GM12878 (cell line): Measurements from ENCODE around the gene NR6A1. TPM values are rescaled to one million over a fixed set of nuclear protein-coding genes. Genes with fewer than 3 reads are reported as not detected.

ENCODE experiments used
- ATAC-seq: fragments of 200-7000 bp; cut with Tn5 transposase; 3 replicates; pipeline ENCODE4 v1.9.1; 2020; ENCODE audit warnings: mild to moderate bottlenecking, moderate library complexity
- BruUV-seq: library from RNA; stranded (reverse); fragments of 400-500 nt; replicated peaks from 2 replicates; lab custom pipeline; 2021; lab: Mats Ljungman, UMichigan
- CTCF ChIA-PET: fragments of 300-600 bp; sonication (Branson Sonifier 250); formaldehyde crosslinking; extraction: SDS; loops from one replicate; lab custom pipeline; 2021; ENCODE audit warnings: inconsistent platforms; lab: Yijun Ruan, JAX
- POLR2A ChIA-PET: fragments of 350-600 bp; formaldehyde crosslinking; extraction: SDS; loops from one replicate; lab custom pipeline; 2021; ENCODE audit warnings: inconsistent platforms; lab: Charles Lee
- RAD21 ChIA-PET: fragments of 300-600 bp; sonication (Branson Sonifier 250); formaldehyde crosslinking; loops from one replicate; lab custom pipeline; 2023; ENCODE audit warnings: antibody characterized with exemption; ENCODE audit not compliant: unreplicated experiment; lab: Charles Lee
- SMC1A ChIA-PET: fragments of 300-600 bp; sonication (Branson Sonifier 250); formaldehyde crosslinking; loops from one replicate; lab custom pipeline; 2023; ENCODE audit not compliant: unreplicated experiment, uncharacterized antibody; lab: Charles Lee
- DNase-seq: peaks from one replicate; pipeline ENCODE4 v3.0.0-alpha.2; 2011; ENCODE audit warnings: low read depth, low spot score
- FAIRE-seq: peaks from 3 replicates; lab custom pipeline; 2011; peaks lifted over from hg19 to GRCh38; lab: Jason Lieb, UNC
- H2AFZ ChIP-seq: 2 replicates; pipeline ENCODE4 v1.6.0; 2011; ENCODE audit warnings: low read depth, low read length, control low read depth; ENCODE audit not compliant: control insufficient read depth
- H3K27ac ChIP-seq: 2 replicates; pipeline ENCODE4 v1.5.1; 2011; ENCODE audit warnings: control low read depth; ENCODE audit not compliant: control insufficient read depth, insufficient read depth
- H3K27me3 ChIP-seq, 2 experiments: replicated peaks in 1 of 2; 2 replicates each; pipeline versions ENCODE4 v1.6.0 to v1.6.1; 2011; ENCODE audit warnings: low read length in 1 of 2; ENCODE audit not compliant: control insufficient read depth in 2 of 2, insufficient read depth in 2 of 2
- H3K36me3 ChIP-seq, 2 experiments: 2 replicates each; pipeline ENCODE4 v1.5.1; 2011; ENCODE audit warnings: low read length in 1 of 2; ENCODE audit not compliant: control insufficient read depth in 2 of 2, insufficient read depth in 2 of 2
- H3K4me1 ChIP-seq: 2 replicates; pipeline ENCODE4 v1.6.1; 2011; ENCODE audit warnings: mild to moderate bottlenecking, low read length, moderate library complexity, mixed read lengths; ENCODE audit not compliant: control insufficient read depth, insufficient read depth
- H3K4me2 ChIP-seq: 2 replicates; pipeline ENCODE4 v1.6.0; 2011; ENCODE audit warnings: control low read depth; ENCODE audit not compliant: control insufficient read depth, insufficient read depth
- H3K4me3 ChIP-seq: fragments of 200-600 bp; sonication (generic); 2 replicates; pipeline ENCODE4 v1.5.1; 2016
- H3K79me2 ChIP-seq: 2 replicates; pipeline ENCODE4 v1.6.0; 2011; ENCODE audit warnings: low read length; ENCODE audit not compliant: control insufficient read depth, insufficient read depth
- H3K9ac ChIP-seq: 2 replicates; pipeline ENCODE4 v1.8.0; 2011; ENCODE audit warnings: low read length, control low read depth, mixed read lengths; ENCODE audit not compliant: control insufficient read depth, insufficient read depth
- H3K9me3 ChIP-seq: replicated peaks from 3 replicates; pipeline ENCODE4 v1.5.1; 2011; ENCODE audit warnings: mild to moderate bottlenecking, low read length; ENCODE audit not compliant: control insufficient read depth, insufficient read depth
- H4K20me1 ChIP-seq: 2 replicates; pipeline ENCODE4 v1.6.0; 2011; ENCODE audit not compliant: control insufficient read depth, insufficient read depth
- ATF7 ChIP-seq: fragments of 450-650 bp; IDR thresholded peaks from 2 replicates; pipeline ENCODE4 v1.6.1; 2016; ENCODE audit warnings: low read depth, mild to moderate bottlenecking
- BACH1 ChIP-seq: fragments of 450-650 bp; IDR thresholded peaks from 2 replicates; pipeline ENCODE4 v1.6.1; 2017; ENCODE audit warnings: mild to moderate bottlenecking, borderline replicate concordance
- CBX3 ChIP-seq: fragments of 200-600 bp; sonication (generic); IDR thresholded peaks from 2 replicates; pipeline ENCODE4 v1.6.1; 2016; ENCODE audit warnings: low read depth, borderline replicate concordance
- CTCF ChIP-seq, 3 experiments: IDR thresholded peaks in 2 of 3; conservative IDR thresholded peaks in 1 of 3; 2 replicates each; pipeline ENCODE4 v1.5.1; 2011; ENCODE audit warnings: low read depth in 3 of 3, low read length in 3 of 3, mild to moderate bottlenecking in 3 of 3, control low read depth in 2 of 3, moderate library complexity in 2 of 3, inconsistent platforms in 1 of 3, mixed read lengths in 1 of 3; ENCODE audit not compliant: control insufficient read depth in 2 of 3, insufficient read depth in 1 of 3; ENCODE audit errors: extremely low read depth in 1 of 3
- ESRRA ChIP-seq: IDR thresholded peaks from 2 replicates; pipeline ENCODE4 v1.6.1; 2012; ENCODE audit warnings: mild to moderate bottlenecking, low read length, improper control_type of control experiment
- EZH2 ChIP-seq: IDR thresholded peaks from 2 replicates; pipeline ENCODE4 v1.6.1; 2012; ENCODE audit warnings: low read depth, mild to moderate bottlenecking, control low read depth, inconsistent platforms, low read length, borderline replicate concordance; ENCODE audit not compliant: control insufficient read depth
- GATAD2B ChIP-seq: fragments of 450-650 bp; conservative IDR thresholded peaks from 2 replicates; pipeline ENCODE4 v1.6.1; 2017; ENCODE audit warnings: low read depth, mild to moderate bottlenecking, moderate library complexity
- IKZF1 ChIP-seq: fragments of 450-650 bp; conservative IDR thresholded peaks from 2 replicates; pipeline ENCODE4 v1.6.1; 2017; ENCODE audit warnings: antibody characterized with exemption, mild to moderate bottlenecking
- NR2C2 ChIP-seq: IDR thresholded peaks from 2 replicates; pipeline ENCODE4 v1.6.1; 2011; ENCODE audit warnings: borderline replicate concordance, low read depth; ENCODE audit not compliant: control insufficient read depth, insufficient read length
- RAD21 ChIP-seq: IDR thresholded peaks from 2 replicates; pipeline ENCODE4 v1.6.1; 2011; ENCODE audit warnings: mild to moderate bottlenecking, low read depth, low read length, moderate library complexity; ENCODE audit not compliant: insufficient read depth
- SKIL ChIP-seq: fragments of 450-650 bp; IDR thresholded peaks from 2 replicates; pipeline ENCODE4 v1.6.1; 2017; ENCODE audit warnings: mild to moderate bottlenecking, low read depth, inconsistent platforms; ENCODE audit not compliant: poor library complexity, severe bottlenecking
- SUPT20H ChIP-seq: IDR thresholded peaks from 2 replicates; pipeline ENCODE4 v1.6.1; 2011; ENCODE audit warnings: low read depth, mild to moderate bottlenecking, low read length, moderate library complexity, borderline replicate concordance; ENCODE audit not compliant: control insufficient read depth
- WRNIP1 ChIP-seq: IDR thresholded peaks from 2 replicates; pipeline ENCODE4 v1.6.1; 2011; ENCODE audit warnings: low read depth, low read length, improper control_type of control experiment, borderline replicate concordance
- ZNF274 ChIP-seq: IDR thresholded peaks from one replicate; pipeline ENCODE4 v1.8.0; 2011; ENCODE audit not compliant: insufficient read length, insufficient read depth
- ZNF592 ChIP-seq: fragments of 450-650 bp; IDR thresholded peaks from 2 replicates; pipeline ENCODE4 v1.6.1; 2017; ENCODE audit warnings: mild to moderate bottlenecking, moderate library complexity
- WGBS: methylation state at CpG from one replicate; pipeline ENCODE4 v1.1.6; 2016; ENCODE audit warnings: low lambda C conversion rate; ENCODE audit not compliant: insufficient replicate concordance, insufficient coverage; ENCODE audit errors: missing lambda C conversion rate; 5-methylcytosine and 5-hydroxymethylcytosine counted together
- in situ Hi-C: fragments of 300-500 bp; cut with MboI; formaldehyde crosslinking; loops from 9 replicates; pipeline ENCODE4 v1.14.3; 2018; ENCODE audit warnings: mixed read lengths
- intact Hi-C: fragments of 100-400 bp; cut with micrococcal nuclease; formaldehyde crosslinking; loops from one replicate; pipeline ENCODE4 v1.14.2; 2022; ENCODE audit not compliant: unreplicated experiment
- polyA plus RNA-seq, 11 experiments: library from polyadenylated mRNA; depleted of rRNA in 4 of 11; unstranded in 6 of 11; stranded (reverse) in 5 of 11; fragments of >200 nt; fragmentation: Nextera tagmentation in 4 of 11; fragmentation: Illumina TruSeq in 1 of 11; extraction: Ambion mirVana in 4 of 11; extraction: Trizol in 1 of 11; gene quantifications; 1 replicate in 1 of 11; 2 replicates in 10 of 11; pipeline versions ENCODE4 v1.2.1 to v1.2.3, GENCODE V29; 2011 to 2016; ENCODE audit warnings: inconsistent platforms in 2 of 11, missing spikeins in 2 of 11, low read depth in 1 of 11
- total RNA-seq, 4 experiments: library from RNA; depleted of rRNA in 3 of 4; stranded (reverse); fragments of >200 nt in 3 of 4; fragmentation: Illumina TruSeq in 1 of 4; extraction: Trizol in 1 of 4; gene quantifications; 2 replicates each; pipeline versions ENCODE4 v1.2.1 to v1.2.3, GENCODE V29; 2013 to 2021

Gene NR6A1
- total and polyA plus RNA-seq, 10 of the 15 experiments (the other 5 are each of a cell fraction or from before 2014, with no cell fraction given): 1.2 to 9.2 (median 4.6) TPM

GRCh38 chr9:124530246-124530645 is 240.9 kb downstream of the NR6A1 start (continued):
- no peak for TF ChIP-seq RAD21
- TF ChIP-seq SUPT20H: no peak
- TF ChIP-seq GATAD2B: no peak
- no peak for TF ChIP-seq NR2C2
- TF ChIP-seq ATF7: no peak
- TF ChIP-seq ZNF274: no peak

GRCh38 chr9:124527781-124528180 is 243.3 kb downstream of the NR6A1 start:
- no peak overlapping the region for H2AFZ ChIP-seq
- no peak overlapping the region for H3K9ac ChIP-seq
- intact Hi-C loops (no loop called here), in situ Hi-C loops (no loop called here)
- ChIA-PET SMC1A (no interaction called here), POLR2A (no interaction called here), CTCF (interaction anchor here (5.2 kb wide), 1 partner anchor 9 kb away, joined by 40 read pairs; no protein-coding TSS in a partner anchor), RAD21 (interaction anchor here (1.1 kb wide), 1 partner anchor 9 kb away, joined by 4 read pairs; no protein-coding TSS in a partner anchor)
- no peaks in the 10 kb centered on the region for H3K27me3 ChIP-seq
- no peak for ATAC-seq
- no peak overlapping the region for H3K27ac ChIP-seq
- FAIRE-seq: no peak
- no peaks in the 10 kb centered on the region for H4K20me1 ChIP-seq
- WGBS: 62% methylated on average over 3 of the region's 3 CpGs
- H3K4me3 ChIP-seq: no peak overlapping the region
- no peaks in the 10 kb centered on the region for H3K79me2 ChIP-seq
- peaks cover 0 to 3% of the 10 kb centered on the region in 2 experiments; a peak in 2 of 4 replicates for H3K36me3 ChIP-seq
- H3K9me3 ChIP-seq: no peaks in the 10 kb centered on the region
- no TSS peak for BruUV-seq
- no peak for DNase-seq
- H3K4me1 ChIP-seq: no peaks in the 10 kb centered on the region
- no peak overlapping the region for H3K4me2 ChIP-seq
- TF ChIP-seq CBX3 (no peak), EZH2 (no peak), IKZF1 (no peak), RAD21 (no peak), BACH1 (no peak), WRNIP1 (no peak), ZNF592 (no peak), ESRRA (no peak), CTCF (IDR thresholded peaks at IDR 0.05 in 2 of 3, conservative IDR thresholded peaks at IDR 0.05 in 1 of 3; ENCODE audit: control insufficient read depth in 2 of 3, extremely low read depth in 1 of 3, insufficient read depth in 1 of 3, low read depth in 3 of 3, low read length in 3 of 3) (no peak), SKIL (no peak)
